ENCODE measurements around the gene SUGCT.
"Not testable (repeated sequence)": the region's sequence is repeated elsewhere in the genome, so short reads cannot be mapped to it uniquely, and the experiment has no call there.

SUGCT gene

GRCh38 chr7:40204581-40204980 lies 69.8 kb downstream of the SUGCT start:
- DNase-seq: no peak

- no peak for DNase-seq
These were observed 71.2 kb downstream of the SUGCT start for GRCh38 chr7:40205992-40206391.

- no peak for DNase-seq
These were observed 76.6 kb downstream of the SUGCT start for GRCh38 chr7:40211276-40212003.

GRCh38 chr7:40213291-40213690 lies 78.5 kb downstream of the SUGCT start:
- DNase-seq: no peak

GRCh38 chr7:40213856-40214255 lies 79.1 kb downstream of the SUGCT start:
- no peak for DNase-seq

- DNase-seq: not testable (repeated sequence)
These were observed 83.8 kb downstream of the SUGCT start for GRCh38 chr7:40218612-40219011.

GRCh38 chr7:40219917-40220316 lies 85.1 kb downstream of the SUGCT start:
- DNase-seq: no peak

- no peak for DNase-seq
These were observed 85.7 kb downstream of the SUGCT start for GRCh38 chr7:40220421-40220911.

- DNase-seq: no peak
These were observed 87.0 kb downstream of the SUGCT start for GRCh38 chr7:40221836-40222235.

- no peak for DNase-seq
These were observed 88.8 kb downstream of the SUGCT start for GRCh38 chr7:40223451-40224127.

GRCh38 chr7:40230101-40230500 lies 95.3 kb downstream of the SUGCT start:
- DNase-seq: no peak

GRCh38 chr7:40231796-40232195 lies 97.0 kb downstream of the SUGCT start:
- DNase-seq: no peak

- DNase-seq: no peak
These were observed 97.6 kb downstream of the SUGCT start for GRCh38 chr7:40232242-40232893.

- no peak for DNase-seq
These were observed 99.2 kb downstream of the SUGCT start for GRCh38 chr7:40234046-40234445.

GRCh38 chr7:40234666-40235065 lies 99.9 kb downstream of the SUGCT start:
- DNase-seq: no peak

GRCh38 chr7:40237731-40238130 lies 102.9 kb downstream of the SUGCT start:
- no peak for DNase-seq

GRCh38 chr7:40239755-40240303 lies 105.0 kb downstream of the SUGCT start:
- DNase-seq: no peak

GRCh38 chr7:40243076-40243475 lies 108.3 kb downstream of the SUGCT start:
- no peak for DNase-seq

- DNase-seq: no peak
These were observed 109.4 kb downstream of the SUGCT start for GRCh38 chr7:40244226-40244625.

- DNase-seq: no peak
These were observed 113.9 kb downstream of the SUGCT start for GRCh38 chr7:40248681-40249080.

- not testable (repeated sequence) for DNase-seq
These were observed 118.6 kb downstream of the SUGCT start for GRCh38 chr7:40253444-40253843.

- no peak for DNase-seq
These were observed 129.1 kb downstream of the SUGCT start for GRCh38 chr7:40263752-40264390.

GRCh38 chr7:40267583-40267982 lies 132.8 kb downstream of the SUGCT start:
- no peak for DNase-seq

Measured in activated CD4-positive, alpha-beta T cell treated with anti-CD3 and anti-CD28 coated beads for 1 hour (primary cell).